Stimulated activated CD8-positive, alpha-beta memory T cell treated with anti-CD3 and anti-CD28 coated beads, Interleukin-12 subunit alpha, Interleukin-12 subunit beta, amount 100 ng/mL, for 24 hours (primary cell): ENCODE data around the gene FRMD6.
"Not testable (repeated sequence)": the region's sequence is repeated elsewhere in the genome, so short reads cannot be mapped to it uniquely, and the experiment has no call there.

Experiments
- DNase-seq: peaks from one replicate; pipeline ENCODE4 v3.0.0-alpha.2; 2020; ENCODE audit errors: extremely low read depth

Gene FRMD6

DNA sequence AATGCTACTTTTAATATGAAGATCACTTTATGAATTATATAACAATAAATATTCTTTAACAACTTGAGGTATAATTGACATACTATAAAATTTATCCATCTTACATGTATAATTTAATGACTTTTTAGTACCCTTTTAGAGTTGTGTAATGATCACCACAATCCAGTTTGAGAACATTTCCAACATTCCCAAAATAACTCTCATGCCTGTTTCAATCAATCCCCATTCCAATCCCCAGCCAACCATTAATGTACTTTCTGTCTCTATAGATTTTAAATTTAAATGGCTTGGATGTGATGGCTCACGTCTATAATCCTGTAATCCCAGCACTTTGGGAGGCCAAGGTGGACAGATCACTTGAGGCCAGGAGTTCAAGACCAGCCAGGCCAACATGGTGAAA lies 23.5 kb upstream of the FRMD6 start:
- DNase-seq, result no peak

DNA sequence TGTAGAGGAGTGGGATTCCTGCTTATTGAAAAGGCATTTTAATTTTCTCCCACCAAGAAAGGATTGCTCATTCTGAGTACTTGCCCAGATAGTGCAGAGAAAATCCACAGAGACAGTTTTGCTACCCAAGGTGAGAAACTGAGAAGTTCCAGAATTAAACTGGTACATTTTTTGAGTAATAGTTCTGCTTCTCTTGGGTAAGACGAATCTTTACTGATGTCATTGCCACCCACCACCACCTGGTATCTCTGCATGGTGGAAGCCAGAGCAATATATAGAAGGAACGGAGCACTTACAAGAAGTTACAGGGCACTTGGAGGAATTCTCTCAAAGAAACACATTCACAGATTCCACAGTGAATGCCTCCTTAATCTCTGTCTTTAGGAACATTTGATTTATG lies 20.7 kb upstream of the FRMD6 start:
- DNase-seq, result no peak

DNA sequence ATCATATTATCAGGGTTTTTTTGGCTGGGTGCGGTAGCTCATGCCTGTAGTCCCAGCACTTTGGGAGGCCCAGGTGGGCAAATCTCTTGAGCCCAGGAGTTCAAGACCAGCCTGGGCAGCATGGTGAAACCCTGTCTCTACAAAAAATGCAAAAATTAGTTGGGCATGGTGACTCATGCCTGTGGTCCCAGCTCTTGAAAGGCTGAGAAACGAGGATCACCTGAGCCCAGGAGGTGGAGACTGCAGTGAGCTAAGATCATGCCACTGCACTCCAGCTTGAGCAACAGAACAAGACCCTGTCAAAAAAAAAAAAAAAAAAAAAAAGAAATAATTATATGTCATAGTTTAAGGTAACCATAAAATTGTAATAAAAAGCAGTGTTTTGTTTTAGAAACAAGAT lies 18.4 kb upstream of the FRMD6 start:
- DNase-seq, result not testable (repeated sequence)

DNA sequence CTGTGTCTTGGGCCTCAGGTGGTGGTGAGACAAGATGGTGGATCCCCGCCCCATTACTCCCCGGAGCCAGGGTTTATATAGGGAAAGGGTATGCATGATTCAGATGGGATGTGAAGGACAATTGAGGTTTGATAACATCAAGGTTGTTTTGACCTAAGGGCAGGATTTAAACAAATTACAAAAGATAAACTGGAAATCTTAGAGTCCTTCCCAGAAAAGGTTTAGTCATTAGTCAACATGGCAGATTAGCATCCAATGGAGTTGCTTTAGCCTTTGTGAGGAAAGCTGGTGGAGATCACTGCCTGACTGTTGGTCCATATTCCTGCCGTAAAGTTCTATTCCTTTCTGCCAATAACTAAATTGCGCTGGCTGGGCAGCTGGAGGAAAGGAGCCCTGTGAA lies 15.6 kb upstream of the FRMD6 start:
- DNase-seq, result no peak

DNA sequence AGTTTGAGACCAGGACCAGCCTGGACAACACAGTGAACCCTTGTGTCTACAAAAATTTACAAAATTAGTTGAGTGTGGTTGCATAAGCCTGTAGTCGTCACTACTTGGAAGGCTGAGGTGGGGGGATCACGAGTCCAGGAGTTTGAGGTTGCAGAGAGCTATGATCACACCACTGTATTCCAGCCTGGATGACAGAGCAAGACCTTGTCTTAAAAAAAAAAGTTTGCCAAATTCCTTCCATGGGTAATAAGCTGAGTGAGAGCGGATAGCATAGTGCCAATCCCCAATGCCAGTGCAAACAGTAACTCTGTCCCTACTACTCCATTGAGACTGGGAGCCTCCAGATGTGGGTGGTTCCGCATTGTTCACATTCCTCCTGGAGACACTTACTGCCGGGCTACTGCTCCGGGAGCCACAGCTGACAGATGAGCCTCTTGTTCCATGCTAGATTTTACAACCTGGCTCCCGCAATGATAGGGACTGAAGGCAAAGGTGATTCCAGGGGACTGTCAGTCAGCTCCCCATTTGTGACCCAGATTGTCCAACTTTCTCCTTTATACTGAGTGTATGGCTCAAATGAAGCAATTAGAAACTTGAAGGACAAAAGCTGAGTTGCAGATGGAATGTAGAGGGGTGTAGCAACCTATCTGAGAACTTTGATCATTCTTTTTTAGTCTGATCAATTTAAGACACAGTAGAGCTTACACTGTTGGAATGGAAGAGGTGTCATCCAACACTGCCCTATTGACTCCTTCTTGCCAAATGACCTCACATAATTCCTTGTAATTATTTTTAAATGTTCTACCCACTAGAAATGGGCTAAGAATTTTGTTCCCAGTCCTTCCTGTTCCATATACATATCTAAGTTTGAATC lies 13.4 kb upstream of the FRMD6 start:
- DNase-seq, result no peak

DNA sequence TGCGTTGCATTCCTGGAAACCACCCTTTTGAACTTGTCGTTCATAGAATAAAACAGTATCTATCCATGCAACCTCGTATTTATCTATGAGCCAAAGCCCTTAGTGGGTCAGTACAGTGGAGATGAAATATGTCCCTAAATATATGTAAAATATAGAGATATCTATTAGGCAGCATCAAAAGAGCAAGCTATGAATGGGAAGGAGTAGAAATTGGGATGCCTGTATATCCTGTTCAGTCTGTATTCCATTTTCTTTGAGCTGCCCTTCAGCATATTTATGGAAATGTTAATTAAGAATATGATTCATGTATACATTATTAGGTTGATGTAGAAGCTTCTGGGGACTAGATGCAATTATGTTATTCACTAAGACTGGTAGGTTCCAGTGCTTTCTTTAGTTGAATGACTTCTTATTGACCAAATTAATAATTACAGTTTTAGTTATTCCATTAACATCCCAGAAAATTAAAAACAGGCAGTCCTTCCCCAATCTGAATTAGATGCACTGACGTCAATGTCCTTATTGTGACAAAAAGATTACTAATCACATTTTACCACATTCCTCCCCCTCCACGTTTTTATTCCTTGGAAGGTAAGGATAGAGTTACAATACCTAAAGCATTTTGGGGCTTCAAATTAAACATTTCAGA lies 11.9 kb upstream of the FRMD6 start:
- DNase-seq, result no peak

DNA sequence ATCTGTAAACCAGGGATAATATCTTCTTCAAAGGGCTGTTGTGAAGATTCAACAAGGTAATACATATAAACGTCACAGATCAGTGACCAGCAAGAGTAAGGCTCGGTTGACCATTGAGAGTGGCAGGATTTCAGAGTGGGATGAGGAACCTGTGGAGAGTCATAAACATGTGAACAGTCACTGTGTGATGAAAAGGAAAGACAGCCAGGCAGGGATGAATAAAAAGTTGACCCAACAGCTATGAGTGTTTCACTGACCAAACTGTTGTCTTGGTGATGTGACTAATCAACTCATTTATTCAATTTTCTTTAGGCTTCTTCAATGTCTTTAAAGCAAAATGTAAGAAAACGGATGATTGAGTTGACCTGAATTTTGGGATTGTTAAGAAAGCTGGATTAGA lies 8.6 kb upstream of the FRMD6 start:
- DNase-seq, result no peak

DNA sequence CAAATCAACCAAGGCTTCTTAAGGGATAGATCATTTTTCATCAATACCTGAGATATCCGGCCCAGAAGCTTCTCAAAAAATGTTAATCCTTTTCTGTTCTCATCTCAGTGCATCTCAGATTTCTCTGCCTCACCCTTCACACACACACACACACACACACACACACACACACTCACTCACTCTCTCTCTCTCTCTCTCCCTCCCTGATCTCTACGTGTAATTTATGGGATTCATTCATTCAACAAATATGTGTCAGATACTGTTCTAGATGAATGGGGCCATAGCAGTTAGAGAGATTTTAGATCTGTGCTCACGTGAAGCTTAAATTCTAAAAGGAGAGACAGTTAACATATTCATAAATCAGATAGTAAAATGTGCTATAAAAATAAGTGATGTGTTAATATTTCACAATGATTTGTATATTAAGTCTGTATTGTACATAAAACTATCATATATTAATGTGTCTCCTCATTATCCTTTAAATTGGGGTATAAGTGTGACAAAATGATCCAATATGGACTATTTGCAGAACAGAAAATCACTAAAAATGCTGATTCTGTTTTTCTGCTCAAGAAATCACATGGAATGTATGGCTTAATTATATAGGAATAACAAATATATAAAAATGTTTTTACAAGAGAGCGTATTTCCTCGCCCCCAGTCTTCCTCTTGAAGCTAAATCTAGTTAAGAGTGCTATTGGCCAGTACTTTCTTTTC lies 7.3 kb upstream of the FRMD6 start:
- DNase-seq, result no peak

DNA sequence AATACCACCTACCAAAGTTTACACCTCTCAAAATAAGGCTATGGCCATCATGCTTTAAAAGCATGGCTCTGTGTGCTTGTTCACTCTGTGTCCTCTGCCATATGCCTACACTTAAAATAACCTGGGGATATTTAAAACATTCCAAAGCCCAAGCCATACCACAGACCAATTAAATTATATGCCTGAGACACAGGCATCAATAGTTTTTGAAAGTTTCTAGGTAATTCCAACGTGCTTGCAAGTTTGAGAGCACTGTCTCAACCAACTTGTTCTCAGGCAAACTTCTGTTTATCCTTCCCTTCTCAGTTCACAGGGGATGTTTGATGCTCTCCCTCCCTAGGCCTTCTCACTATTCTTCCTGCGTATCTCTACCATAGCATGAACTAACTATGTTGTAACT lies 3.4 kb upstream of the FRMD6 start:
- DNase-seq, result no peak

DNA sequence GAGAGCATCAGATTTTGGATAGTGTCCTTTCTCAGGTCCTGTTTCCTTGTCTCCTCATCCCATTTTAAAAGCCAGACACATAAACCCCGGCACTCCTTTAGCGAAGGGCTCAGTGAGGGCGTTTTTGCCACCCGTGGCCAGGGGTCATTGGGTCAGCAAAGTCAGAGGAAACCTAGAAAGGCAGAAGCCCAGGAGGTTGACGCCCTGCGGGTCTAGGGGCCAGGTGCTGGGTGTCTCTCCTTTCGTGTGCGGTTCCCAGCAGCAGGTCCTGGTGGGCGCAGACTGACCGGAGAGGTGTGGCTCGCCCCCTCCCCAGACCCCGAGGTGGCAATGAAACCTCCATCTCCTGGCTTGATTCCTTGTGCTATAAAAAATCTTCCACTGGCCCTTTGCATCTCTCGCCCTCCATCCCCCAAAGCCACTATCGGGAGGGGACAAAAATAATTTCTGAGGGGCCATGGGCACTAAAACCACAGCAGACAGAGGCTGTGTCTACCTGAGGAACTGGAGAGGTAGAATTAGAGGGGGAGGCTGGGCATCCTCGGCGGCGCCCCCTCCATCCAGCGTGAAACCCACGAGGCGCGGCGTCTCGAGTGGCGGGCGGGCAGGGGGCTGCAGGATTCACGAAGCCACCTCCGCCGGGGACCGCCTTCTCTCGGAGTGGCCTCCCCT lies 858 bp upstream of the FRMD6 start:
- no peak for DNase-seq

DNA sequence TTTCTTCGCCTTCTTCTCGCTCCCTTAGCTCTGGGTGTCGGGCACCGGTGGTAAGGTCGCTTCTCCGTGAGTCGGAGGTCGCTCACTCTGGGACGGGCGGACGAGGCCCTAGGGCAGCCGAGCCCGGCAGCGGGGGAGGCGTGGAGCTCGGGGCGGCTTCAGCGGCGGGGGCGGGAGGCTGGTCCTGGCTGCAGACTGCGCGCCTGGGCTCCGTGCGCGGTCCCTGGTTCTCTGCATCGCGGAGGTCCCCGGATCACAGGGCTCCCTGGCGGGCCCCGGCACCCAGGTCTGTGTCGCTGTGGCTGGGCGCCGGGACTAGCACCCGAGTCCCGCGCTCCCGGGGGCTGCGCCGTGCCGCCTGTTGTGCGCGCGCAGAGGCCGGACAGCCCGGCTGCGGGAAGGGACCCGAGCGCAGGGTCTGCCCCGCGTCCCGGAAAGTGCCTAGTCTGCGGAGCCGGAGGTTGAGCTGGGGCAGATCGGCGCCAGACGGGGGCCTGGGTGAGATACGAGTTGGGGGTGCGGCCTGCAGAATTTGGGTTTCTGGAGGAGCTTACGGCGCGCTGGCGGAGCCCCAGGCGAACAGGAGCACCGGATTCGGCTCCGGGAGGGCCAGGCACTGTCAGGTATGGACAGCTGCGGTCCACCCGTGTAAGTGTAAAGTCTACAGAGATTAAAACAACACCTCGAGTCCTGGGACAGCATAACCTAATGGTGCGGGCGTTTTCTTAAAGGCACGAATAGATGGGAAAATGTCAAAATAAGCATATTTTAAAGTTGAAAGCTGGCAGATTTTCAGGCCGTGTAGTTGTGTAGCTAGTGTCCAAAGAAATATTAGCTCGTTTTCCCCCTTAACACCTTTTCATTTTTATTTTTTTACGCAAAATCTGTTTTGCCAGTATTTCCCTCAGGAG lies 713 bp downstream of the FRMD6 start:
- peak; percentile 0 for DNase-seq

DNA sequence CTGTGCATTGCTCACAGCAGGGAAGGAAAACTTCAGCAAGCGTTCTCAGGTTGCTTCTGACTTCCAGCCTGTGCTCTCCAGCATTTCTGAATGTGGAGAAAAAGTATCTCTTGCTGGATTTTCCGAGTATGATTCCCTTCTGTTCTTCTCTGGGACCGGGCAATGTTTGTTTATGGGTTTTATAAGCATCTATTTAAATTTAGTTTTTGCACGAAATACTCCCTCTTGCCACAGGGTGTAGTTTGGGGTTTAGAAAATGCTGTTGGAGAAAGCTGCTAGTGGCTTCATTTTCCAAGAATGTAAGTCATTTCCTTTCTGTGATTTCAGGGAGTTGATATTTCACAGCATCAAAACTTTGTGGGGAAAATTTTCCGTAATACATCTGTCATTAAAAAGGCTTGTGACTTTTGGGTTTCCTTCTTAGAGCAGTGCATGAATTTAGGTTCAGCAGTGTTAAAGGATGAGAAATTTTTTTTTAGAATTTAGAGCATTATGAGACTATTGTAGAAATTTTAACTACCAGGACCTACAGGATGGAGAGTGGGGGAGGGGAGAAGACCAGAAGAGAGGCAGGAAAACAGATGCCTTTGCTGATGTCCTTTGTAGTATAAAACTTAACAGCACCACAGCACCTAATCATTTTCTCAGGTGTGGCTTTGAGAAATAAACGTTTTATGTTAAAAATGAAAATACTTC lies 1.5 kb downstream of the FRMD6 start:
- DNase-seq, result no peak

DNA sequence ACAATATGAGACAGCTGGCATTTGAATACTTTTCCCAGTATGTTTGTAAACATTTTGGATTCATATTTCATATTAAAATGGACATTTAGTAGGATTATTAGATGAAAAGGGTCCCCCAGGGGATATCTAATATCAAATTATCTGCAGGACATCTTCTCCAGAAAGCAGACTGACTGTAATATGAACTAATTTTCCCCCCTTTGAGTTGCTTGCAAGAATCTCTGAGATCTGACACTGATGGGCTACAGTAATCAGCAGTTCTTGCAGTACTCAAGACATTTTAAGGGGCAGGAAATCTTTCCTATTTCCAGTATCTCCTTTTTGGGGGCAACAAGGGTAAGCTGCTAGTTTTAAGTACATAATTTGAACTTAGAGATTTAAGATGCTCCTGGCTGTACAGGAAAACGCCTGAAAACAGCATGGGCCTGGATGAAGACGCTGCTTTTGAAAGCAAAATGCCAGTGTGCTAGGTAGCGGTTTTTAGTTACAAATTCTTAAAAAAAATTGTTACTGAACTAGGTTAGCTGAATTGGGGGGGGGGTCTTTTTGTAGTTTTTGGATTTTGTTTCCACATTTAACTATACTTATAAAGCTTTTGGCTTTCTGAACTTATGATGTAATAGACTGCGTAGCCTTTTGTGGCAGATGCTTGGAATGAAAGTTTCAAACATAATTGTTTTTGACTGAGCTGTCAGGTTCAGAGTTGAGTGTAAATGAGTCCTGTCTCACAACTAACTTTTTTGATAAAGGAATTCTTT lies 2.2 kb downstream of the FRMD6 start:
- no peak for DNase-seq

DNA sequence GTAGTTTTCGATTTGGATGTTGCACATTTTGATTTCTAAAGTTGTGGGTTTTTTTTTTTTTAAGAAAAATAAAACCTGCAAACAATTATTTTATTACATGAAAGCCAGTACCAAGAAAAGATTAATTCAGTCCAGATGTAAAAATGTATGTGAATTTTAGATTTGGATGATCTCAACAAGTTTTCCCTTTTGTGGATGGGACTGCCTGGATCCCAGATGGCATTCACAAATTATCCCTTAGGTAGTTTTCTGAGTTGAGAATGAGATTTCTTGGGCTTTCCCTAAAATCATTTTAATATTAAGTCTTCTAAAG lies 2.8 kb downstream of the FRMD6 start:
- DNase-seq, result no peak

DNA sequence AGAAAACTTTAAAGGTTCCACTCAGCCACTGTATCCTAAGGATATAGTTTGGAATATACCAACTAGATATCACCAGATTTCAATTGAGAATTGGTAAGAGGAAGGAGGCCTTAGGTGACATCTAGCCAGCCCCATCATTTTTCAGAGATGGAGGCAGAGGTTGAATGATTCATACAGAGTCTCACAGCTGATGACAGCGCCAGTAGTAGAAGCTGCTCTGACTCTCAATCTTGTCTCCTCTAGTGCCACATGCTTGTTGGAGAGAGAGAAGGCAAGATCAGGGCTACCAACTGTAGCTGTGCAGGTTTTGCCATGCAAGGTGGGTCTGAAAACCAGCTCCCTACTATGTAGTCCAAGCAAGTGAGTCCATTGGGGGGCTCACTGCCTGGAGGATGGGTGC lies 6.1 kb downstream of the FRMD6 start:
- no peak for DNase-seq

DNA sequence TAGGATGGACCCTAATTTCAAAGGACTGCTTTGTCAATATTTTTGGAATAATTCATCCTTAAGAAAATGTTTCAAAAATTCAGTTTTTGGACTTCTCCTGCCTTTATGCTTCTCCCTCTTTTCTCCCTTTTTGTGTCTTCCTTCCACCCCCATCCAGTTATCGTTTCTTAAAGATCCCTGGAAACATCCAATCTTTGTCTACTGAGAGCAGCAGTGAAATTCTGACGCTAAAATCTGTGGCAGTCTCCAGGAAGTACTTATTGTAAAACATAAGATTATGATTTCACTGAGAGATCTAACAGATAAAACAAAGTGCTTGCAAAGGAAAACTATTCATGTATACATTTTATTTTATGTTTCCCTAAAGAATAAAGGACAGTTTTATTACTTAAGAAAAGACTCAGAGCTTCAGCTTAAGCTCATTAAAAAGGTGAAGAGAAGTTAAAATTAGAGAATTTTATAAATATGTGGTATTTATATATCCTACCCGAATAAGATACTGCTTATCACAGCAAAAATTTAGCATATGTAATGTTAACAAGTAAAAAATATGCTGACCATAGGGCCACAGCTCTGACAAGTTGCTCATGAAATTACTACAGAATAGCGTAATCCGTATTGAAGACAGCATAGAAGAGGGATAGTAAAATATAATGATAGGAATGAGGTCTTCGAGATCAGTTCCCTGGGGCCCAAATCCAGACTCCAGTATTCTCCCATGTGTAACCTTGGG lies 6.9 kb downstream of the FRMD6 start:
- no peak for DNase-seq

DNA sequence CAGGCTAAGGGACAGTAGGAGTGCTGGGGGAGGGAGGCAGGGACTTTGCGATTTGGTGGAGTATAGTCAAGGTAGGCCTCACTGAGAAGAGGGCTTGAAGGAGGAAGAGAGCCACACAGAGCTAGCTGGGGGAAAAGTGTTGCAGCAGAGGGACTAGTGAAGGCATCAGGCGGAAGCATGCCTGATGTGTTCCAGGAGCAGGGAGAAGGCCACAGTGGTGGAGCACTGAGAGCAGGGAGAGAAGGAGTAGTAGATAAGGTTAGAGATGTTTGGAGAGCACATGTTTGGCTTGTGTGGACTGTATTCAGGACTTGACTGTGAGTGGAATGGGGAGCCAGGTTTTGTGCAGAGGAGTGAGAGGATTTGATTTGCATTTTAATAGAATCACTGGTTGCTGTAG lies 9.0 kb downstream of the FRMD6 start:
- DNase-seq, result no peak

DNA sequence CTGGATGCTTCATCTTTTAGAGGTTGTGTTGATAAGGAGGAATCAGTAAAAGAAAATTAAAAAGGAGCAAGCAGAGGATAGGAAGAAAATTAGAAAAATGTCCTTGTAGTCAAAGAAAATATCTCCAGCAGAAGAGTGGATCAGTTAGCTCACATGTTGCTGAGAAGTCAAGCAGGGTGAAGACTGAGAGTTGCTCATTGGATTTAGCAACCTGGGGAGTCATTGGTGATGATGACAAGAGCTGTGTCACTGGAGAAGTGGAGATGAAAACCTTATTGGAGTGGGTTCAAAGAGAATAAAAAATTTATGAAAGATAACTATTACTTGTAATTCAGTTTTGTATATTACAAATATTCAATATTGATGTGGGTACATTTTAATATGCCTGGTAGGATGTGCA lies 9.8 kb downstream of the FRMD6 start:
- DNase-seq, result no peak

DNA sequence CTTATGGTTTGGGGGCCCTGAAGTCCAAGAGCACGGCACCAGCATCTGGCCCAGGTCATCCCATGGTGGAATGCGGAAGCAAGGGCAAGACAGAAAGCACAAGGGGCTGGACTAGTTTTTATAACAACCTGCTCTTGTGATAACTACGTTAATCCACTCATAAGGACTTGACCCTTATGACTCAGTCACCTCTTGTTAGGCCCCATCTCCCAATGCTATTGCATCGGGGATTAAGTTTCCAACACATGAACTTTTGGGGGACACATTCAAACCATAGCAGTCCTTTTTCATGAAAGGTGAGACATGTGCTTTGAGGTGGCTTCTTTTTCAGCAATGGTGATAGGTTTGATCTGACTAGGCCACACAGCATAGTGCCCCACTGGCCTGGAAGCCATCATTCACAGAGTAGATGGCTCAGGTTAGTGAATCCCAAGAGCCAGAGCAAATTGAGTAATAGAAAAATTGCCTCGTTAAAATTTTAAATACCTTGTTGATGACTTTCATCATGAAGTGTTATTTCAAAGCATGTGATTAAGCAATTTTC lies 12.1 kb downstream of the FRMD6 start:
- no peak for DNase-seq
